SK-N-SH treated with all-trans-retinoic acid at 6 μM for 48 hours (cell line): ENCODE results near the gene NDC80.

Experiments
- ATAC-seq: fragments of 200-7000 bp; cut with Tn5 transposase; 3 replicates; pipeline ENCODE4 v1.9.1; 2020; ENCODE audit warnings: mild to moderate bottlenecking, moderate library complexity
- ARNTL ChIP-seq: fragments of 450-650 bp; formaldehyde crosslinking; IDR thresholded peaks from 2 replicates; pipeline ENCODE4 v1.5.0; 2020; ENCODE audit warnings: low read depth, mild to moderate bottlenecking, moderate library complexity, borderline replicate concordance
- BACH2 ChIP-seq: fragments of 250-450 bp; sonication (Bioruptor Pico); IDR thresholded peaks from 2 replicates; pipeline ENCODE4 v1.9.0; 2021; ENCODE audit warnings: mild to moderate bottlenecking, borderline replicate concordance
- CSDC2 ChIP-seq: fragments of 250-450 bp; sonication (Bioruptor Pico); IDR thresholded peaks from 2 replicates; pipeline ENCODE4 v1.5.0; 2020; ENCODE audit warnings: mild to moderate bottlenecking, moderate library complexity
- ESRRG ChIP-seq: fragments of 250-450 bp; sonication (Bioruptor Pico); IDR thresholded peaks from 2 replicates; pipeline ENCODE4 v1.6.1; 2021; ENCODE audit warnings: mild to moderate bottlenecking
- ISL1 ChIP-seq: fragments of 250-450 bp; sonication (Bioruptor Pico); IDR thresholded peaks from 2 replicates; pipeline ENCODE4 v2.1.2; 2022; ENCODE audit warnings: mild to moderate bottlenecking, moderate library complexity
- OSR1 ChIP-seq: fragments of 250-450 bp; sonication (Bioruptor Pico); IDR thresholded peaks from 2 replicates; pipeline ENCODE4 v1.8.0; 2022; ENCODE audit warnings: moderate library complexity, mild to moderate bottlenecking, inconsistent platforms
- PPARA ChIP-seq: fragments of 250-450 bp; sonication (Bioruptor Pico); IDR thresholded peaks from 2 replicates; pipeline ENCODE4 v1.5.0; 2020; ENCODE audit warnings: mild to moderate bottlenecking, borderline replicate concordance
- SNAI2 ChIP-seq: fragments of 250-450 bp; sonication (Bioruptor Pico); IDR thresholded peaks from 2 replicates; pipeline ENCODE4 v1.5.0; 2020; ENCODE audit warnings: mild to moderate bottlenecking, moderate library complexity
- TOX ChIP-seq: fragments of 250-450 bp; sonication (Bioruptor Pico); IDR thresholded peaks from 2 replicates; pipeline ENCODE4 v1.8.0; 2021; ENCODE audit warnings: mild to moderate bottlenecking, moderate library complexity, borderline replicate concordance
- ZC3H10 ChIP-seq: fragments of 250-450 bp; sonication (Bioruptor Pico); IDR thresholded peaks from 2 replicates; pipeline ENCODE4 v1.5.1; 2021; ENCODE audit warnings: mild to moderate bottlenecking, moderate library complexity
- ZFP3 ChIP-seq: fragments of 250-450 bp; sonication (Bioruptor Pico); IDR thresholded peaks from 2 replicates; pipeline ENCODE4 v1.5.0; 2020; ENCODE audit warnings: mild to moderate bottlenecking, moderate library complexity
- ZFP30 ChIP-seq: fragments of 450-650 bp; formaldehyde crosslinking; IDR thresholded peaks from 2 replicates; pipeline ENCODE4 v1.5.0; 2022; ENCODE audit warnings: mild to moderate bottlenecking, moderate library complexity
- ZNF565 ChIP-seq: fragments of 450-650 bp; formaldehyde crosslinking; conservative IDR thresholded peaks from 2 replicates; pipeline ENCODE4 v1.5.0; 2020; ENCODE audit warnings: low read depth, mild to moderate bottlenecking, moderate library complexity
- ZNF70 ChIP-seq: fragments of 450-650 bp; formaldehyde crosslinking; IDR thresholded peaks from 2 replicates; pipeline ENCODE4 v1.5.0; 2020; ENCODE audit warnings: mild to moderate bottlenecking, moderate library complexity
- ZNF8 ChIP-seq: fragments of 450-650 bp; formaldehyde crosslinking; IDR thresholded peaks from 2 replicates; pipeline ENCODE4 v1.5.0; 2020; ENCODE audit warnings: mild to moderate bottlenecking, moderate library complexity
- TF ChIP-seq, protein P1 (sequence below): fragments of 250-450 bp; sonication (Bioruptor Pico); IDR thresholded peaks from 2 replicates; pipeline ENCODE4 v1.5.1; 2021; ENCODE audit warnings: mild to moderate bottlenecking, moderate library complexity
- TF ChIP-seq, protein P2 (sequence below): fragments of 250-450 bp; sonication (Bioruptor Pico); IDR thresholded peaks from 2 replicates; pipeline ENCODE4 v1.8.0; 2021; ENCODE audit warnings: low read depth, mild to moderate bottlenecking, moderate library complexity, borderline replicate concordance
- TF ChIP-seq, protein P3 (sequence below): fragments of 250-450 bp; sonication (Bioruptor Pico); IDR thresholded peaks from 2 replicates; pipeline ENCODE4 v1.5.1; 2020; ENCODE audit warnings: low read depth, mild to moderate bottlenecking, moderate library complexity
- TF ChIP-seq, protein P4 (sequence below): fragments of 250-450 bp; sonication (Bioruptor Pico); IDR thresholded peaks from 2 replicates; pipeline ENCODE4 v1.5.0; 2020; ENCODE audit warnings: mild to moderate bottlenecking, moderate library complexity
- TF ChIP-seq, protein P5 (sequence below): fragments of 250-450 bp; sonication (Bioruptor Pico); IDR thresholded peaks from 2 replicates; pipeline ENCODE4 v1.8.0; 2020; ENCODE audit warnings: mild to moderate bottlenecking, moderate library complexity, borderline replicate concordance

Gene NDC80

DNA sequence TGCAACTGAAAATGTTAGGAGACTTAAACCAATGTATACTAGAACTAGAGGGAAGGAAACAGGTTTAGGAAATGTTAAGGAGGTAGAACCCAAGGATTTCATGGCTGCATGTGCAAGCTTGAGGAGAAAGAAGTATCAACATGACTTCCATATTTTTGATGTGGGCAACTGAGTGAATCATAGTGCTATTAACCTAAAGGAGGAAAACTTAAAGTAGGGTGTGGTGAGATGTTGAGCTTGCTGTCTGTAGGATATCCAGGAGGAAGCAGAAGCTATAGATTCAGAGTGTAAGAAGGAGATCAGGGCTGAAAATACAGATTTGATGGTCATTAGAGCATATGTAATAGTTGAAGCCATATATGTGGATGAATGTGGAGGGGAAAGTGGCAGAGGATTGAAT lies 31.5 kb downstream of the NDC80 start:
- ATAC-seq, result no peak
- TF ChIP-seq OSR1 (CRISPR knock-in tag), result no peak
- TF ChIP-seq ZNF565 (CRISPR knock-in tag), result no peak
- TF ChIP-seq BACH2 (CRISPR knock-in tag), result no peak
- no peak for TF ChIP-seq ISL1
- TF ChIP-seq, protein P1, sequence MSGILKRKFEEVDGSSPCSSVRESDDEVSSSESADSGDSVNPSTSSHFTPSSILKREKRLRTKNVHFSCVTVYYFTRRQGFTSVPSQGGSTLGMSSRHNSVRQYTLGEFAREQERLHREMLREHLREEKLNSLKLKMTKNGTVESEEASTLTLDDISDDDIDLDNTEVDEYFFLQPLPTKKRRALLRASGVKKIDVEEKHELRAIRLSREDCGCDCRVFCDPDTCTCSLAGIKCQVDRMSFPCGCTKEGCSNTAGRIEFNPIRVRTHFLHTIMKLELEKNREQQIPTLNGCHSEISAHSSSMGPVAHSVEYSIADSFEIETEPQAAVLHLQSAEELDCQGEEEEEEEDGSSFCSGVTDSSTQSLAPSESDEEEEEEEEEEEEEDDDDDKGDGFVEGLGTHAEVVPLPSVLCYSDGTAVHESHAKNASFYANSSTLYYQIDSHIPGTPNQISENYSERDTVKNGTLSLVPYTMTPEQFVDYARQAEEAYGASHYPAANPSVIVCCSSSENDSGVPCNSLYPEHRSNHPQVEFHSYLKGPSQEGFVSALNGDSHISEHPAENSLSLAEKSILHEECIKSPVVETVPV (CRISPR knock-in tag), result no peak
- TF ChIP-seq, protein P2, sequence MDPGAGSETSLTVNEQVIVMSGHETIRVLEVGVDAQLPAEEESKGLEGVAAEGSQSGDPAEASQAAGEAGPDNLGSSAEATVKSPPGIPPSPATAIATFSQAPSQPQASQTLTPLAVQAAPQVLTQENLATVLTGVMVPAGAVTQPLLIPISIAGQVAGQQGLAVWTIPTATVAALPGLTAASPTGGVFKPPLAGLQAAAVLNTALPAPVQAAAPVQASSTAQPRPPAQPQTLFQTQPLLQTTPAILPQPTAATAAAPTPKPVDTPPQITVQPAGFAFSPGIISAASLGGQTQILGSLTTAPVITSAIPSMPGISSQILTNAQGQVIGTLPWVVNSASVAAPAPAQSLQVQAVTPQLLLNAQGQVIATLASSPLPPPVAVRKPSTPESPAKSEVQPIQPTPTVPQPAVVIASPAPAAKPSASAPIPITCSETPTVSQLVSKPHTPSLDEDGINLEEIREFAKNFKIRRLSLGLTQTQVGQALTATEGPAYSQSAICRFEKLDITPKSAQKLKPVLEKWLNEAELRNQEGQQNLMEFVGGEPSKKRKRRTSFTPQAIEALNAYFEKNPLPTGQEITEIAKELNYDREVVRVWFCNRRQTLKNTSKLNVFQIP (CRISPR knock-in tag), result no peak
- no peak for TF ChIP-seq CSDC2 (CRISPR knock-in tag)
- TF ChIP-seq ZFP3 (CRISPR knock-in tag), result no peak
- no peak for TF ChIP-seq ZNF70
- no peak for TF ChIP-seq TOX
- no peak for TF ChIP-seq ZNF8 (CRISPR knock-in tag)
- no peak for TF ChIP-seq ZFP30

DNA sequence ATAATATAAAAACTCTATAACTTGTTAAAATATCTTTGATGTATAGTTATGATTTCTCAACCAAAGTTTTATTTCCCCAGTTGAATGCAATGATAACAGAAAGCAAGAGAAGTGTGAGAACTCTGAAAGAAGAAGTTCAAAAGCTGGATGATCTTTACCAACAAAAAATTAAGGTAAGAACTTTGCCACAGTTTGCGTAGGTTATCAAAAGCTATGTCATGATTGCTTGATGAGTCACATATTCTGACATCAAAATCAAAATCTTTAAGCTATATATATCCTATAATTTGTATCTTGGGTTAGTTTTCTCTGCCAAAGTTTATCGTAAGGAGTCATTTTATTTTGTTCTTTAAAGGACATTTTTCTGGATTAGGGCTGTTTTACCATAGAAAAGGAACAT lies 35.0 kb downstream of the NDC80 start:
- no peak for ATAC-seq
- TF ChIP-seq CSDC2 (CRISPR knock-in tag) (no peak), ARNTL (no peak), PPARA (CRISPR knock-in tag) (no peak), ISL1 (no peak)
- TF ChIP-seq, protein P3, sequence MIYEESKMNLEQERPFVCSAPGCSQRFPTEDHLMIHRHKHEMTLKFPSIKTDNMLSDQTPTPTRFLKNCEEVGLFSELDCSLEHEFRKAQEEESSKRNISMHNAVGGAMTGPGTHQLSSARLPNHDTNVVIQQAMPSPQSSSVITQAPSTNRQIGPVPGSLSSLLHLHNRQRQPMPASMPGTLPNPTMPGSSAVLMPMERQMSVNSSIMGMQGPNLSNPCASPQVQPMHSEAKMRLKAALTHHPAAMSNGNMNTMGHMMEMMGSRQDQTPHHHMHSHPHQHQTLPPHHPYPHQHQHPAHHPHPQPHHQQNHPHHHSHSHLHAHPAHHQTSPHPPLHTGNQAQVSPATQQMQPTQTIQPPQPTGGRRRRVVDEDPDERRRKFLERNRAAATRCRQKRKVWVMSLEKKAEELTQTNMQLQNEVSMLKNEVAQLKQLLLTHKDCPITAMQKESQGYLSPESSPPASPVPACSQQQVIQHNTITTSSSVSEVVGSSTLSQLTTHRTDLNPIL (CRISPR knock-in tag), result no peak

DNA sequence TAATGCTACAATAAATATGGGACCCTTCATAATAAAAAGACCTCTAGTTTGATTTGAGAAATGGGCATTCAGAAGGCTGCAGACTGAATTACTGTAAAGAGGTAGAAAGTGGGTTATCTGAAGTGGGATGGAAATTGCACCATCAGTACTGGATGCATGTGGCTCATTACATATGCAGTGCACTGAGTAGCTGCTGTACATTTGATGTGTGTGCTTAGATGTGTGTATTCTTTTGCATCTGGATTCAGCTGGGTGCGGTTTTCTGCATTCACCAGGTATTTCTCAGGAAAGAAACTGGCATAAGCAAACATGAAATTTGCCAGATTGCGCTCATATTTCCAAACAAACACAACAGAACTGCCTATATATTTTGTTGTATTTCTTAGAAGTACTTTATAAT lies 38.2 kb downstream of the NDC80 start:
- TF ChIP-seq, protein P3 (CRISPR knock-in tag), result no peak
- TF ChIP-seq, protein P4, sequence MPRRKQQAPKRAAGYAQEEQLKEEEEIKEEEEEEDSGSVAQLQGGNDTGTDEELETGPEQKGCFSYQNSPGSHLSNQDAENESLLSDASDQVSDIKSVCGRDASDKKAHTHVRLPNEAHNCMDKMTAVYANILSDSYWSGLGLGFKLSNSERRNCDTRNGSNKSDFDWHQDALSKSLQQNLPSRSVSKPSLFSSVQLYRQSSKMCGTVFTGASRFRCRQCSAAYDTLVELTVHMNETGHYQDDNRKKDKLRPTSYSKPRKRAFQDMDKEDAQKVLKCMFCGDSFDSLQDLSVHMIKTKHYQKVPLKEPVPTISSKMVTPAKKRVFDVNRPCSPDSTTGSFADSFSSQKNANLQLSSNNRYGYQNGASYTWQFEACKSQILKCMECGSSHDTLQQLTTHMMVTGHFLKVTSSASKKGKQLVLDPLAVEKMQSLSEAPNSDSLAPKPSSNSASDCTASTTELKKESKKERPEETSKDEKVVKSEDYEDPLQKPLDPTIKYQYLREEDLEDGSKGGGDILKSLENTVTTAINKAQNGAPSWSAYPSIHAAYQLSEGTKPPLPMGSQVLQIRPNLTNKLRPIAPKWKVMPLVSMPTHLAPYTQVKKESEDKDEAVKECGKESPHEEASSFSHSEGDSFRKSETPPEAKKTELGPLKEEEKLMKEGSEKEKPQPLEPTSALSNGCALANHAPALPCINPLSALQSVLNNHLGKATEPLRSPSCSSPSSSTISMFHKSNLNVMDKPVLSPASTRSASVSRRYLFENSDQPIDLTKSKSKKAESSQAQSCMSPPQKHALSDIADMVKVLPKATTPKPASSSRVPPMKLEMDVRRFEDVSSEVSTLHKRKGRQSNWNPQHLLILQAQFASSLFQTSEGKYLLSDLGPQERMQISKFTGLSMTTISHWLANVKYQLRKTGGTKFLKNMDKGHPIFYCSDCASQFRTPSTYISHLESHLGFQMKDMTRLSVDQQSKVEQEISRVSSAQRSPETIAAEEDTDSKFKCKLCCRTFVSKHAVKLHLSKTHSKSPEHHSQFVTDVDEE (CRISPR knock-in tag), result no peak
- TF ChIP-seq ESRRG (CRISPR knock-in tag) (no peak), ARNTL (no peak), CSDC2 (CRISPR knock-in tag) (no peak), TOX (no peak), ZC3H10 (CRISPR knock-in tag) (no peak), SNAI2 (CRISPR knock-in tag) (no peak), ZNF565 (CRISPR knock-in tag) (no peak)
- TF ChIP-seq, protein P5, sequence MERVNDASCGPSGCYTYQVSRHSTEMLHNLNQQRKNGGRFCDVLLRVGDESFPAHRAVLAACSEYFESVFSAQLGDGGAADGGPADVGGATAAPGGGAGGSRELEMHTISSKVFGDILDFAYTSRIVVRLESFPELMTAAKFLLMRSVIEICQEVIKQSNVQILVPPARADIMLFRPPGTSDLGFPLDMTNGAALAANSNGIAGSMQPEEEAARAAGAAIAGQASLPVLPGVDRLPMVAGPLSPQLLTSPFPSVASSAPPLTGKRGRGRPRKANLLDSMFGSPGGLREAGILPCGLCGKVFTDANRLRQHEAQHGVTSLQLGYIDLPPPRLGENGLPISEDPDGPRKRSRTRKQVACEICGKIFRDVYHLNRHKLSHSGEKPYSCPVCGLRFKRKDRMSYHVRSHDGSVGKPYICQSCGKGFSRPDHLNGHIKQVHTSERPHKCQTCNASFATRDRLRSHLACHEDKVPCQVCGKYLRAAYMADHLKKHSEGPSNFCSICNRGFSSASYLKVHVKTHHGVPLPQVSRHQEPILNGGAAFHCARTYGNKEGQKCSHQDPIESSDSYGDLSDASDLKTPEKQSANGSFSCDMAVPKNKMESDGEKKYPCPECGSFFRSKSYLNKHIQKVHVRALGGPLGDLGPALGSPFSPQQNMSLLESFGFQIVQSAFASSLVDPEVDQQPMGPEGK, result no peak
- no peak for ATAC-seq
